NCI-H345 (cell line): ENCODE results near the gene TBC1D20.

Experiments
- DNase-seq: peaks from one replicate; lab custom pipeline; 2025; lab: John Stamatoyannopoulos, UW

The TBC1D20 gene

GRCh38 chr20:418858-419365, 43.4 kb downstream of the TBC1D20 start:
- DNase-seq = no peak

DNA sequence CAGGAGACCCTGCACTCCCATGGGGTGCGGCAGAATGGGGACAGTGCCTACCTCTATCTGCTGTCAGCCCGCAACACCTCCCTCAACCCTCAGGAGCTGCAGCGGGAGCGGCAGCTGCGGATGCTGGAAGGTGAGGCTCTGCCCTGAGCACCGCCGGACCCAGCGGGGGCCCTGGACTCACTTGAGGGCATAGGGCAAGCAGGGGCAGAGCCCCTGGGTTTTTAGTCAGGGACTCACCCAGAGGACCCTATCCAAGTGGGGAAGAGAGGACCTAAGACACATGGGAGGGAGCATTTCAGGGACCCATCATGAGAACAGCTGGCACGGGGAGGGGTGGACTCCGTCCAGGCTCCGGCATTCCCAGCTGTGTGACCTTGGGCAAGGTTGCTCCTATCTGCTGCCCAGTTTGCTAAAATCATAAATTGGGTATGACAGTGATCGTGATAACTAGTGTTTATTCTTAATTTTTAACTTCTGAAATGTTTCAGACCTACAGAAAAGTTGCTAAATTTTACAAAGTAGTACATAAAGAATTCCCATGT, 44.5 kb downstream of the TBC1D20 start:
- DNase-seq = no peak

DNA sequence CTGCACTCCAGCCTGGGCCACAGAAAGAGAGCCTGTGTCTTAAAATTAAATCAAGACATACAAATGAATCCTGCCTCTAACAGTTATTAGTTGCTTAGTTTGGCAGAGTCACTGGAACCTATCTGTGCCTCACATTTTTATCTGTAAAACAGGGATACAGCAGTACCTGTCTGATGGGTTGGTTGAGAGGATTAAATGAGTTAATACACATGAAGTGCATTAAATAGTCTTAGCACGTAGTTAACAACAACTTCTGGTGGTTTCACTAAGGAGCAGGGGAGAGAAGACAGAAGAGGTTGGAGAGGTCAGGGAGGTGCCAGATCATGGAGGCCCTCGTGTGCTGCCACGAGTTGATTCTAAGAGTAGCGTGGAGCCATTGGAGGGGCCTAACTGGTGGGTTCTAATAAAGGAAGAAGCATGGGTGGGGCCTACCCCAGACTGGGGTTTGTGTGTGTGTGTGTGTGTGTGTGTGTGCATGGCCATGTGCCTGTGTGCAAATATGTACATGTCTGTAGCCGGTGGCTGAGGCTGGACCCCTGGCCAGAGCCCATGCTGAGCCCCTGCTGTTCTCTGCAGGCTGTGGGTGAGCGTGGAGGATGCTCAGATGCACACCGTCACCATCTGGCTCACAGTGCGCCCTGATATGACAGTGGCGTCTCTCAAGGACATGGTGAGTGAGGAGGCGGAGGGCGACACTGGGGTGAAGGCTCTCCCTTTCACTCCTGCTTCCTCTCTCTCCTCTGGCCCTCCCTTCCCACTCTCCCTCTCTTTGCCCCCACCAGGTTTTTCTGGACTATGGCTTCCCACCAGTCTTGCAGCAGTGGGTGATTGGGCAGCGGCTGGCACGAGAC, 45.2 kb downstream of the TBC1D20 start:
- DNase-seq = no peak

DNA sequence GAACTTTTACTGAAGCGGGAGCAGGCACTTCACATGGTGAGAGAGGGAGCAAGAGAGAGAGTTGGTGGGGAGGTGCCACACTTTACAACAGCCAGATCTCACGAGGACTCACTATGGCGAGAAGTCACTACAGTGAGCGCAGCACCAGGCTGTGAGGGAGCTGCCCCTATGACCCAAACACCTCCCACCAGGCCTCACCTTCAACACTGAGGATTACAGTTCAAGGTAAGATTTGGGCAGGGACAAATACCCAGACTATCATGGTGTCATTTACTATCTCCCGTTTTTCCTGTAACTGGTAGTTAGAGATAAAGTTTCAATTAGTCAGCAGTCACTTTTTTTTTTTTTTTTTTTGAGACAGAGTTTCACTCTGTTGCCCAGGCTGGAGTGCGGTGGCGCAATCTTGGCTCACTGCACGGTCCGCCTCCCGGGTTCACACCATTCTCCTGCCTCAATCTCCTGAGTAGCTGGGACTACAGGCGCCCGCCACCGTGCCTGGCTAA, 46.5 kb downstream of the TBC1D20 start:
- no peak for DNase-seq

- no peak for DNase-seq
These were observed 48.2 kb downstream of the TBC1D20 start for GRCh38 chr20:414161-414560.

GRCh38 chr20:412081-412480, 50.3 kb downstream of the TBC1D20 start:
- no peak for DNase-seq

GRCh38 chr20:409697-410559, 52.4 kb downstream of the TBC1D20 start:
- peak; percentile 13 for DNase-seq

DNA sequence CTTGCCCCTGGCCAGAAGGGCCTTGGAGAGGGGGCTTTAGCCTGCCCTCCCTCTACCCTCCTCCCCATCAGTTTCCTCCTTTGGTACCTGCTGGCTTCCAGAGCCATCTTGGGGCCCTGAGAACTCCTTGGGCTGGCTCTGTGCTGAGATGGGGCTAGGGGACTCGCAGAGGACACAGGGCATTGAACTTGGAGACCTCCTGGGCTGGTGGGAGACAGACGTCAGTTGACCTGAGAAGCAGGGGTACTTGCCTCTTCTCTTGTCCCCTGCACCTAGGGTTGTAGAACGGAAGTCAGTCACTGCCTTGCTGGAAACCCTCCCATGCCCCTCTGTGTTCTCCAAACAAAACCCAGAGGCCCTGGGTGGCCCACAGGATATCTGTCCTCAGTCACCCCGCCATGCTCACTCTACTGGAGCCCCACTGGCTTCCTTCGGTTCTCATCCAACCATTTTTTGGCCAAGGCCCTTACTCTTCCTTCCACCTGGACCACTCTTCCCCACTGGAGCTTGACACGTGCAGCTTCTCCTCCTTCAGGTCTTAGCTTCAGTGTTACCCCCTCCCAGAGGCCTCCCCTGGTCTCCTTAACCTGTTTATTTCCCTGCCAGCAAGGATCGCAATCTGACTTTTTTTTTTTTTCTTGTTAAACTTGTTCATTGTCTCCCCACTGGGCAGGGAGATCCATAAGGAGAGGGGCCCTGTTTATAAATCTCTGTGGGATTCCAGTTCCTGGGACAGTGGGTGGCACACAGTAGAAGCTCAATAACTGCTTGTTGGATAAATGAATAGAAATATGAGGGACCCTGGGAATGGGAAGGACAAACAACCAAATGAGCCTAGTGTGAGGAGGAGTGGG, 53.3 kb downstream of the TBC1D20 start:
- DNase-seq = no peak

- DNase-seq = peak; percentile 89
These were observed 54.1 kb downstream of the TBC1D20 start, which contains the start of gene RBCK1 for GRCh38 chr20:407953-408842. TSS of gene RBCK1 (plus strand) at chr20:408299. CDS start at chr20:408758, 459 bp downstream.

DNA sequence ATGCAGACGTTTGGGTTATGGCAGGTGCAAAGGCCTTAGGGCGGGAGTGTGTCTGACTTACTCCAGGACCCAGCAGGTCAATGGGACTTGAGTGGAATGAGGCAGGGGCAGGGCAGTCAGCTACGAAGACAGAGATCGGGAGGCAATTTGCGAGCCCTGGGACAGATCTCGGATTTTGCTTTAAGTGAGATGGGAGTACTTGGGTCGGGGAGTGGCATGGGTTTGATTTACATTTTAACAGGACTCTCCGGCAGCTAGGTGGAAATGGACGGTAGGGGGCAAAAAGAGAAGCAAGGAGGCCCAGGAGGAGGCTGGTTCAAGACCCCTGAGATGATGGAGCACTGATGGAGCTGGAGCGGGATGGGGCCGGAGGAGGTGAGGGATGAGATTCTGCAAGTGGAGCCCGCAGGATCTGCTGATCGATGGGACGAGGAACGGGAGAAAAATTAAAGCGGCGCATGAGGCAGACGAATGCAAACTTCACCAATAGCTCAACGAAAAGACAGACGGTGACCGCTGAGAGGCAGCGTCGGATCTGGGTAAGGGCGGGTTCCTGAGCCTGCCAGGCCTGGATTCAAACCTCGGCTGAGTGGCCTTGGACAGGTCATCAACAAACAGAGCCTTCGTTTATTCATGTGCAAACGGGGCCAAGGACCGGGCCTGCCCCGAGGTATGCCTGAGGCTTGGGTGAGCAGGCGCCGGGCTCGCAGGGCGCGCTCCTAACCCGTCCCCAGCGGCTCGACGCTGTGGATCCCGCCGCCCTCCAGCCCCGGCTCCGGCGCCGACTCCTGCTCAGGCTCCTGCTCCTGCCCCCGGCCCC, 55.0 kb downstream of the TBC1D20 start:
- peak; percentile 84 for DNase-seq

DNA sequence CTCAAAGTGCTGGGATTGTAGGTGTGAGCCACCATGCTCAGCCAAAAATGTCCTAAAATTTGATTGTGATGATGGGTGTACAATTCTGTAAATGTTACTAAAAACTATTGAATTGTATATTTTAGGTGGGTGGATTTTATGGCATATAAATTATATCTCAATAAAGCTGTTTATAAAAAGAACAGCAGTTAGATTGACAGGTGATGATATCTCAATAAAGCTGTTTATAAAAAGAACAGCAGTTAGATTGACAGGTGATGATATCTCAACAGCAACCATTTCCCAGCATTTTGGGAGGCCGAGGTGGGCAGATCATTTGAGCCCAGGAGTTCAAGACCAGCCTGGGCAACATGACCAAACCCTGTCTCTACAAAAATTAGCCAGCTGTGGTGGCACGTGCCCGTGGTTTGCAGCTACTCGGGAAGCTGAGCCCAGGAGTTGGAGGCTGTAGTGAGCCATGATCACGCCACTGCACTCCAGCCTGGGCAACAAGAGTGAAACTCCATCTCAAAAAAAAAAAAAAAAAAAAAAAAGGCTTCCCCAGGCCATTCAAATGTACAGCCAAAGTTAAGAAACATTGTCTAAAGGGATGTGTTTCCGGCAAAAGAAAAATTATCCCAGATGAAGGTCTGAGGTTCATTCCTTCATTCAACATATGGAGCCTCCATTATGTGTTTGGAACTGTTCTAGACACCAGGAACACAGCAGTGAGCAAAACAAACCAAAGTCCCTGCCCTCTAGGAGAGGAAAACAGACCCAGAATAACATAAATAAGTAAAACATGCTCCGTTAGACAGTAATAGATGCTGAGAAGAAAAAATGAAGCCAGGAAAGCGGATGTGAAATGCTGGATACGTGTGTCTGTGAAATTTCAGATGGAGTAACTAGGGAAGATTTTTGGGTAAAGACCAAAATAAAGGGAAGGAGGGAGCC, 55.9 kb downstream of the TBC1D20 start:
- no peak for DNase-seq

- DNase-seq = no peak
These were observed 58.2 kb downstream of the TBC1D20 start for GRCh38 chr20:404088-404487.

- DNase-seq = no peak
These were observed 58.8 kb downstream of the TBC1D20 start for GRCh38 chr20:403582-403957.

- DNase-seq = no peak
These were observed 59.3 kb downstream of the TBC1D20 start for GRCh38 chr20:402898-403581.

DNA sequence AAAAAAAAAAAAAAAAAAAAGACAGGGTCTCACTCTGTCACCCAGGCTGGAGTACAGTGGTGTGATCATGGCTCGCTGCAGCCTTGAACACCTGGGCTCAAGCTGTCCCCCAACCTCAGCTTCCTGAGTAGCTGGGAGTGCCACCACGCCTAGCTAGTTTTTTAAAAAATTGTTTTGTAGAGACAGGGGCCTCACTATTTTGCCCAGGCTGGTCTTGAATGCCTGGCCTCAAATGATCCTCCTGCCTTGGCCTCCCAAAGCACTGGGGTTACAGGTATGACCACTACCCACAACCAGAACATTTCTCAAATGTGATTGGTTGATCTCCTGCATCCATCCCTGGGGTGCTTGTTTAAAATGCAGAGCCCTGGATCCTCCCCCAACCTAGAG, 59.8 kb downstream of the TBC1D20 start:
- no peak for DNase-seq

DNA sequence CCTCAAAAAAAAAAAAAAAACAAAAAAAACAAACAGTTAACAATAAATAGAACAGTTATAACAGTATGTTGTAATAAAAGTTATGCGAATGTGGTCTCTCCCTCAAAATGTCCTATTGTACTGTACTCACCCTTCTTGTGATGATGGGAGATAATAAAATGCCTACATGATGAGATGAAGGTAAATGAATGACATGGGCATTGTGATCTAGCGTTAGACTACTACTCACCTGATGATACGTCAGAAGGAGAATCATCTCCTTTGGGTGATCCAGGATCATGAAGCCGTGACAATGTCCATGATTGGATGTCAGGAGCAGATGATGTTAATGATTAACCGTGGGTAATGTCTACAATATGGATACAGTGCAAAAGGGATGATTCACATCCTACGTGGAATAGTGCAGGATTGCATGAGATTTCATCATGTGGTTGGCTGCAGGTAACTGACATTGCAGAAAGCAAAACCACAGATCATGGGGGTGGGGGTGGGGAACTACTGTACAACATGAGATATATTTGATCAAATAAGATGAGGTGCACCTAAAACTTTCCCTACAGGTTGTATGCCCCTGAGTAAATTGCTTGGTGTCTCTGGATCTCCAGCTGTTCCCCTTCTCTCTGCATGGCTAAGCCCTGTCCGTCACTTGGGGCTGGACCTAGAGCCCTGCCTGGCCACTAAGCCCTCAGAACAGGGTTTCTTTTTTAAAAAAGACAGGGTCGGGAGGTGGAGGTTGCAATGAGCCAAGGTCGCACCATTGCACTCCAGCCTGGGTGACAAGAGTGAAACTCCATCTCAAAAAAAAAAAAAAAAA, 60.4 kb downstream of the TBC1D20 start:
- peak; percentile 36 for DNase-seq
